OCI-LY3 (cell line): Measurements from ENCODE around the gene NLGN1.

Experiments used
- H2AFZ ChIP-seq: fragments of 200-600, 300-600 bp; shearing (Covaris generic); 2 replicates; pipeline ENCODE4 v1.6.0; 2014; ENCODE audit warnings: antibody characterized with exemption, low read depth, low read length
- H3K27ac ChIP-seq: fragments of 200-600, 300-600 bp; sonication (generic); 2 replicates; pipeline ENCODE4 v1.5.1; 2014; ENCODE audit warnings: mild to moderate bottlenecking, low read length, moderate library complexity, mixed read lengths
- H3K27me3 ChIP-seq: fragments of 200-600, 300-600 bp; sonication (generic); 2 replicates; pipeline ENCODE4 v1.6.1; 2014; ENCODE audit warnings: low read depth, low read length, mixed read lengths
- H3K36me3 ChIP-seq: fragments of 200-600, 300-600 bp; sonication (generic); replicated peaks from 2 replicates; pipeline ENCODE3; 2014; ENCODE audit warnings: low read depth, low read length, mixed read lengths
- H3K4me1 ChIP-seq: fragments of 300-600, 200-600 bp; sonication (generic); 2 replicates; pipeline ENCODE4 v1.6.1; 2014; ENCODE audit warnings: low read length, mixed read lengths
- H3K4me2 ChIP-seq: fragments of 200-600, 300-600 bp; sonication (generic); 2 replicates; pipeline ENCODE4 v1.6.1; 2014; ENCODE audit warnings: low read length, mixed read lengths
- H3K4me3 ChIP-seq: fragments of 300-600, 200-600 bp; sonication (generic); 2 replicates; pipeline ENCODE4 v1.5.1; 2014; ENCODE audit warnings: antibody characterized with exemption, mild to moderate bottlenecking, low read length, moderate library complexity
- H3K79me2 ChIP-seq: fragments of 300-600, 200-600 bp; shearing (Covaris generic); 2 replicates; pipeline ENCODE4 v1.6.1; 2014; ENCODE audit warnings: mild to moderate bottlenecking, low read length, mixed read lengths
- H3K9ac ChIP-seq: fragments of 300-600, 200-600 bp; shearing (Covaris generic); 2 replicates; pipeline ENCODE4 v1.6.0; 2014; ENCODE audit warnings: mild to moderate bottlenecking, low read length, moderate library complexity
- H3K9me3 ChIP-seq: fragments of 200-600, 300-600 bp; shearing (Covaris generic); 2 replicates; pipeline ENCODE4 v1.6.1; 2014; ENCODE audit warnings: low read length, mixed read lengths; ENCODE audit not compliant: insufficient read depth
- H4K20me1 ChIP-seq: fragments of 200-600, 300-600 bp; sonication (generic); 2 replicates; pipeline ENCODE4 v1.6.1; 2016; ENCODE audit warnings: low read length, mixed read lengths; ENCODE audit not compliant: insufficient read depth
- CTCF ChIP-seq: fragments of 200-600, 300-600 bp; sonication (generic); IDR thresholded peaks from 2 replicates; pipeline ENCODE4 v1.5.1; 2014; ENCODE audit warnings: antibody characterized with exemption, low read length, low read depth
- EZH2phosphoT487 ChIP-seq: fragments of 200-600 bp; shearing (Covaris generic); IDR thresholded peaks from 2 replicates; pipeline ENCODE4 v1.6.1; 2018; ENCODE audit warnings: antibody characterized with exemption, mixed run types, low read depth

Gene NLGN1

GRCh38 chr3:173930251-173930650, 532.7 kb downstream of the NLGN1 start:
- H4K20me1 ChIP-seq = no peaks in the 10 kb centered on the region
- TF ChIP-seq EZH2phosphoT487 (no peak), CTCF (no peak)
- H3K4me3 ChIP-seq = no peak overlapping the region
- H3K4me2 ChIP-seq = no peak overlapping the region
- no peaks in the 10 kb centered on the region for H3K27me3 ChIP-seq
- H3K79me2 ChIP-seq = no peaks in the 10 kb centered on the region
- H2AFZ ChIP-seq = no peak overlapping the region
- H3K4me1 ChIP-seq = peaks cover 13% of the 10 kb centered on the region
- no peaks in the 10 kb centered on the region for H3K36me3 ChIP-seq
- no peak overlapping the region for H3K27ac ChIP-seq
- no peaks in the 10 kb centered on the region for H3K9me3 ChIP-seq
- no peak overlapping the region for H3K9ac ChIP-seq

- H3K4me3 ChIP-seq = no peak overlapping the region
- no peaks in the 10 kb centered on the region for H3K9me3 ChIP-seq
- H3K79me2 ChIP-seq = no peaks in the 10 kb centered on the region
- no peaks in the 10 kb centered on the region for H3K36me3 ChIP-seq
- no peak for TF ChIP-seq CTCF
- TF ChIP-seq EZH2phosphoT487 = no peak
- H3K27me3 ChIP-seq = no peaks in the 10 kb centered on the region
- H3K4me1 ChIP-seq = peaks cover 13% of the 10 kb centered on the region
- H3K9ac ChIP-seq = no peak overlapping the region
- H3K27ac ChIP-seq = no peak overlapping the region
- H3K4me2 ChIP-seq = no peak overlapping the region
- no peaks in the 10 kb centered on the region for H4K20me1 ChIP-seq
- no peak overlapping the region for H2AFZ ChIP-seq
These were observed 535.1 kb downstream of the NLGN1 start for GRCh38 chr3:173932624-173933023.

- Histone ChIP-seq H2AFZ (no peak overlapping the region), H3K9me3 (no peaks in the 10 kb centered on the region), H3K27ac (no peak overlapping the region), H3K9ac (no peak overlapping the region), H3K27me3 (no peaks in the 10 kb centered on the region), H3K79me2 (no peaks in the 10 kb centered on the region), H3K36me3 (no peaks in the 10 kb centered on the region), H3K4me2 (no peak overlapping the region), H3K4me1 (peaks cover 13% of the 10 kb centered on the region), H4K20me1 (no peaks in the 10 kb centered on the region), H3K4me3 (no peak overlapping the region)
- no peak for TF ChIP-seq CTCF
- TF ChIP-seq EZH2phosphoT487 = no peak
These were observed 535.6 kb downstream of the NLGN1 start for GRCh38 chr3:173933113-173933512.

GRCh38 chr3:173936316-173936715, 538.8 kb downstream of the NLGN1 start:
- Histone ChIP-seq H3K36me3 (no peaks in the 10 kb centered on the region), H3K4me1 (peaks cover 13% of the 10 kb centered on the region), H2AFZ (no peak overlapping the region), H3K4me3 (no peak overlapping the region), H3K9ac (no peak overlapping the region), H3K27me3 (no peaks in the 10 kb centered on the region), H3K27ac (no peak overlapping the region), H4K20me1 (no peaks in the 10 kb centered on the region), H3K4me2 (no peak overlapping the region), H3K9me3 (no peaks in the 10 kb centered on the region), H3K79me2 (no peaks in the 10 kb centered on the region)
- TF ChIP-seq CTCF = no peak
- TF ChIP-seq EZH2phosphoT487 = no peak
